ENCODE results near the gene TBX3. TPM values are rescaled to one million over a fixed set of nuclear protein-coding genes. Genes with fewer than 3 reads are reported as not detected.

TBX3 gene
- total RNA-seq, 1 donor from 2014 or later = 3.0 TPM

GRCh38 chr12:114683709-114684097, 272 bp downstream of the TBX3 start:
- no peak overlapping the region for H3K27ac Mint-ChIP-seq (ENCODE audit: unreplicated experiment)
- peaks cover 13% of the 10 kb centered on the region for H3K9me3 Mint-ChIP-seq (ENCODE audit: unreplicated experiment)
- no peaks in the 10 kb centered on the region for H3K36me3 Mint-ChIP-seq (ENCODE audit: unreplicated experiment)
- TF ChIP-seq CTCF (IDR thresholded peaks at IDR 0.05; ENCODE audit: partially characterized antibody, unreplicated experiment) = no peak
- peak overlapping the region; percentile 80 for H3K4me3 Mint-ChIP-seq (ENCODE audit: unreplicated experiment)
- peaks cover 55% of the 10 kb centered on the region for H3K27me3 Mint-ChIP-seq (ENCODE audit: unreplicated experiment)
- H3K4me1 Mint-ChIP-seq (ENCODE audit: low read depth, unreplicated experiment) = peaks cover 9% of the 10 kb centered on the region
- DNase-seq = no peak

- H3K4me3 Mint-ChIP-seq (ENCODE audit: unreplicated experiment) = peak overlapping the region; percentile 80
- no peak for TF ChIP-seq CTCF (IDR thresholded peaks at IDR 0.05; ENCODE audit: partially characterized antibody, unreplicated experiment)
- DNase-seq = peak; percentile 51
- H3K27me3 Mint-ChIP-seq (ENCODE audit: unreplicated experiment) = peaks cover 51% of the 10 kb centered on the region
- H3K36me3 Mint-ChIP-seq (ENCODE audit: unreplicated experiment) = no peaks in the 10 kb centered on the region
- H3K27ac Mint-ChIP-seq (ENCODE audit: unreplicated experiment) = no peak overlapping the region
- peaks cover 9% of the 10 kb centered on the region for H3K4me1 Mint-ChIP-seq (ENCODE audit: low read depth, unreplicated experiment)
- peaks cover 13% of the 10 kb centered on the region for H3K9me3 Mint-ChIP-seq (ENCODE audit: unreplicated experiment)
These were observed 928 bp downstream of the TBX3 start for GRCh38 chr12:114682785-114683708.

GRCh38 chr12:114682106-114682784, 1.7 kb downstream of the TBX3 start:
- no peaks in the 10 kb centered on the region for H3K36me3 Mint-ChIP-seq (ENCODE audit: unreplicated experiment)
- H3K4me3 Mint-ChIP-seq (ENCODE audit: unreplicated experiment) = peak overlapping the region; percentile 55
- peaks cover 9% of the 10 kb centered on the region for H3K4me1 Mint-ChIP-seq (ENCODE audit: low read depth, unreplicated experiment)
- H3K27ac Mint-ChIP-seq (ENCODE audit: unreplicated experiment) = no peak overlapping the region
- peaks cover 58% of the 10 kb centered on the region for H3K27me3 Mint-ChIP-seq (ENCODE audit: unreplicated experiment)
- peaks cover 13% of the 10 kb centered on the region for H3K9me3 Mint-ChIP-seq (ENCODE audit: unreplicated experiment)
- TF ChIP-seq CTCF (IDR thresholded peaks at IDR 0.05; ENCODE audit: partially characterized antibody, unreplicated experiment) = no peak
- no peak for DNase-seq

GRCh38 chr12:114681116-114681871, 2.7 kb downstream of the TBX3 start:
- H3K4me3 Mint-ChIP-seq (ENCODE audit: unreplicated experiment) = peak overlapping the region; percentile 18
- no peak overlapping the region for H3K27ac Mint-ChIP-seq (ENCODE audit: unreplicated experiment)
- no peak for DNase-seq
- H3K4me1 Mint-ChIP-seq (ENCODE audit: low read depth, unreplicated experiment) = peaks cover 9% of the 10 kb centered on the region
- TF ChIP-seq CTCF (IDR thresholded peaks at IDR 0.05; ENCODE audit: partially characterized antibody, unreplicated experiment) = no peak
- H3K36me3 Mint-ChIP-seq (ENCODE audit: unreplicated experiment) = no peaks in the 10 kb centered on the region
- peaks cover 13% of the 10 kb centered on the region for H3K9me3 Mint-ChIP-seq (ENCODE audit: unreplicated experiment)
- peaks cover 53% of the 10 kb centered on the region for H3K27me3 Mint-ChIP-seq (ENCODE audit: unreplicated experiment)

Data from glutamatergic neuron (in vitro differentiated cells).